ENCODE data around the gene EHD4.

EHD4 gene

DNA sequence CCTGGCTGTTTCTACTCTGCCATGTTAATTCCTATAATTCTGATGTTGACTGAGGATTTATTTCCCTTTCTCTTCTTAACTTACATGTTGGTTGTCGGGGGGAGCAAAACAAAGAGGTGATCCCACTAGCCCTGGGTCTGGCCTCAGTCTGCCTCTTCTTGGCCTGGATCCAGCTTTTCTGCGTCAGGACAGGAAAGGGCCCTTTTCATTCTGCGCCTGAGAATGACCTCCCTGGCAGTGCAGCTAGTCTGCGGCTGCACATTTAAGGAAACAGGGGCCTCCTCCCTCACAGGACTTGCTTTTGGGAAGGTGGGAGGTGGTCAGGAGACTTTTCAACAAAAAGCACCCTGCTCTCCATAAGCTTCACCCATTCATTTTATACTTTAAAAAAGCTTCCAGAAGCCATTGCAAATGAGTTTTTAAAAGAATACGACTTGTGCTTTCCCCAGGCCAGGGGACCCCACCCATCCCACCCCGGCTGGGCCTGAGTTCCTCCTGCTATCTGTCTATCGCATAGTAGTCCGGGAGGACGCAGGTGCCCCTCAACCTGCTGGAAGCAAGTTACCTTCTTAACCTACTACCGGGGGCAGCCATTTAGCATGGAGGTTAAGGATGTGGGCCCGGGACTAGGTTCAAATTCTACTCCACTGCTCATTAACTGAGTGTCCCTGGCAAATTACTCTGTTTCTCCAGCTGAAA, 21.3 kb upstream of the EHD4 start:
- H3K4me3 ChIP-seq (ENCODE audit: low read length): no peak overlapping the region
- peaks cover 2% of the 10 kb centered on the region for H3K4me1 ChIP-seq (ENCODE audit: control insufficient read depth, low read depth, low read length)

DNA sequence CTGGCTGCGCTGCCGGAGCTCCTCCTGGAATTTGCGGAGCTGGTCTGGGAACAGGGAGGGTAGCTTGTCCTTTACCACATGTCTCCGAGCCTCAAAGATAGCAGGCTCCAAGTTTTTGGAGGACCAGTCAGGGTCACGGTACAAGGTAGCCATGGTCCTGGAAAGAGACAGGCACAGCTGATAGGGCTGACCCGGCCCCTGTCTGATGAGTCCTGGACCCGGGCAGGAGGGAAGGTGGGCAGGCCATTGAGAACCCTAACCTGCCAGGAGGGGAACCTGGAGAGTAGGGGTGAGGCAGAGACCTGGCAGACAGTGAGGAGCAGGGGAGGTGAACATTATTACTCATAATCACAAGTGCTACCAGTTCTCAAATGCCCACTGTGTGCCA, 20.4 kb upstream of the EHD4 start:
- H3K27me3 ChIP-seq (ENCODE audit: insufficient read depth, low read length, poor library complexity): no peaks in the 10 kb centered on the region
- no peak overlapping the region for H4K5ac ChIP-seq (ENCODE audit: low read length)
- no peaks in the 10 kb centered on the region for H3K79me2 ChIP-seq (ENCODE audit: control insufficient read depth, insufficient read depth, low read length)
- no peak overlapping the region for H2BK5ac ChIP-seq (ENCODE audit: low read length)
- no peak overlapping the region for H3K23ac ChIP-seq (ENCODE audit: low read length)
- no peak overlapping the region for H3K56ac ChIP-seq (ENCODE audit: low read length)
- H3K18ac ChIP-seq (ENCODE audit: low read length): no peak overlapping the region
- no peak overlapping the region for H3K4ac ChIP-seq (ENCODE audit: low read depth, low read length)
- peaks cover 2% of the 10 kb centered on the region for H3K4me1 ChIP-seq (ENCODE audit: control insufficient read depth, low read depth, low read length)
- H2BK120ac ChIP-seq (ENCODE audit: low read depth, low read length): no peak overlapping the region
- no CpG with 5 or more reads among the region's 7 CpGs for WGBS (ENCODE audit: extremely low coverage, insufficient coverage, low lambda C conversion rate)
- H4K8ac ChIP-seq (ENCODE audit: low read depth, low read length): no peak overlapping the region
- no peak overlapping the region for H3K4me2 ChIP-seq (ENCODE audit: low read length)
- H3K4me3 ChIP-seq (ENCODE audit: low read length): no peak overlapping the region
- H3K9ac ChIP-seq (ENCODE audit: low read length): no peak overlapping the region
- H3K79me1 ChIP-seq (ENCODE audit: low read length): no peaks in the 10 kb centered on the region
- no peak overlapping the region for H2AK5ac ChIP-seq (ENCODE audit: low read length)
- no peak overlapping the region for H2BK15ac ChIP-seq (replicated peaks; ENCODE audit: low read depth)
- DNase-seq: no peak
- no peak overlapping the region for H3K27ac ChIP-seq (ENCODE audit: low read depth, low read length)
- H3K36me3 ChIP-seq (ENCODE audit: control insufficient read depth, insufficient read depth, low read length): no peaks in the 10 kb centered on the region

More for the DNA sequence above, 21.3 kb upstream of the EHD4 start:
- Histone ChIP-seq H3K27me3 (ENCODE audit: insufficient read depth, low read length, poor library complexity) (no peaks in the 10 kb centered on the region), H3K79me2 (ENCODE audit: control insufficient read depth, insufficient read depth, low read length) (no peaks in the 10 kb centered on the region), H3K27ac (ENCODE audit: low read depth, low read length) (no peak overlapping the region), H2AK5ac (ENCODE audit: low read length) (no peak overlapping the region), H3K18ac (ENCODE audit: low read length) (no peak overlapping the region), H3K56ac (ENCODE audit: low read length) (no peak overlapping the region), H3K79me1 (ENCODE audit: low read length) (no peaks in the 10 kb centered on the region), H4K8ac (ENCODE audit: low read depth, low read length) (no peak overlapping the region), H2BK15ac (replicated peaks; ENCODE audit: low read depth) (no peak overlapping the region), H3K9ac (ENCODE audit: low read length) (no peak overlapping the region), H3K23ac (ENCODE audit: low read length) (no peak overlapping the region), H3K4me2 (ENCODE audit: low read length) (no peak overlapping the region), H3K36me3 (ENCODE audit: control insufficient read depth, insufficient read depth, low read length) (no peaks in the 10 kb centered on the region), H4K5ac (ENCODE audit: low read length) (no peak overlapping the region), H3K4ac (ENCODE audit: low read depth, low read length) (no peak overlapping the region), H2BK5ac (ENCODE audit: low read length) (no peak overlapping the region), H2BK120ac (ENCODE audit: low read depth, low read length) (no peak overlapping the region)
- no peak for DNase-seq
- WGBS (ENCODE audit: extremely low coverage, insufficient coverage, low lambda C conversion rate): no CpG with 5 or more reads among the region's 11 CpGs

DNA sequence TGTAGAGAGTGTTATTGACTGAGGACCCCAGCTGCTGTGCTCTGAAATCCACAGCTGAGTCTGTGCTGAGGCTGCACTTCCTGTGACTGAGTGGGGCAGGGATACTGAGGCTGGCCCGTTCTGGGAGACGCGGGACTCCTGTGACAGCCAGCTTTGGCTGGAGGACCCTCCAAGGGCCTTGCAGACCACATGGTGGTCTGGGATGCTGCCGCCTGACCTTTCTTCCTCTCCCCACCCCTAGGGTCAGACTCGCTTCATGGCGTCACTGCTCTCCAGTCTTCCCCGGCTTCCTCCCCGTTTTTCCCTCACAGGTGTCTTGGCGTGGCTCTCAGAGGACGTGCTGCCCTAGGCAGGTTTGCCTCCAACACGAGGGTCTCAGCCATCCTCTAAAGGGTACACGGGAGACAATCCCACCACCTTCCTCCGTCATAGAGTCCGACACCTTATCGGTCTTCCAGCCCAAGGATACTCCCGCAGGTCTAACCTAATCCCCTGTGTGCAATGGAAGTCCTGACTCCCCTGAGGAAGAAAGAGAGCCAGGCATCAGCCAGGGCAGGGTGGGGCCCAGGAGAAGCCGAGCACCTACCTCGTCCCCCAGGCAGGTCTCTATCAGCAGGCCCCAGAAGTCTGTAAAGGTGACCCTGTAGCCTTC, 19.9 kb upstream of the EHD4 start:
- Histone ChIP-seq H3K9ac (ENCODE audit: low read length) (no peak overlapping the region), H3K27me3 (ENCODE audit: insufficient read depth, low read length, poor library complexity) (no peaks in the 10 kb centered on the region), H3K4me3 (ENCODE audit: low read length) (no peak overlapping the region), H4K5ac (ENCODE audit: low read length) (no peak overlapping the region), H3K36me3 (ENCODE audit: control insufficient read depth, insufficient read depth, low read length) (no peaks in the 10 kb centered on the region), H2BK5ac (ENCODE audit: low read length) (no peak overlapping the region), H2BK120ac (ENCODE audit: low read depth, low read length) (no peak overlapping the region), H2AK5ac (ENCODE audit: low read length) (no peak overlapping the region), H3K18ac (ENCODE audit: low read length) (no peak overlapping the region), H3K4ac (ENCODE audit: low read depth, low read length) (no peak overlapping the region), H3K27ac (ENCODE audit: low read depth, low read length) (no peak overlapping the region), H3K79me2 (ENCODE audit: control insufficient read depth, insufficient read depth, low read length) (no peaks in the 10 kb centered on the region), H3K56ac (ENCODE audit: low read length) (no peak overlapping the region), H3K4me2 (ENCODE audit: low read length) (no peak overlapping the region), H3K23ac (ENCODE audit: low read length) (peak overlapping the region; percentile 52), H2BK15ac (replicated peaks; ENCODE audit: low read depth) (no peak overlapping the region), H3K4me1 (ENCODE audit: control insufficient read depth, low read depth, low read length) (peaks cover 2% of the 10 kb centered on the region), H3K79me1 (ENCODE audit: low read length) (no peaks in the 10 kb centered on the region), H4K8ac (ENCODE audit: low read depth, low read length) (no peak overlapping the region)
- no CpG with 5 or more reads among the region's 18 CpGs for WGBS (ENCODE audit: extremely low coverage, insufficient coverage, low lambda C conversion rate)
- DNase-seq: no peak

DNA sequence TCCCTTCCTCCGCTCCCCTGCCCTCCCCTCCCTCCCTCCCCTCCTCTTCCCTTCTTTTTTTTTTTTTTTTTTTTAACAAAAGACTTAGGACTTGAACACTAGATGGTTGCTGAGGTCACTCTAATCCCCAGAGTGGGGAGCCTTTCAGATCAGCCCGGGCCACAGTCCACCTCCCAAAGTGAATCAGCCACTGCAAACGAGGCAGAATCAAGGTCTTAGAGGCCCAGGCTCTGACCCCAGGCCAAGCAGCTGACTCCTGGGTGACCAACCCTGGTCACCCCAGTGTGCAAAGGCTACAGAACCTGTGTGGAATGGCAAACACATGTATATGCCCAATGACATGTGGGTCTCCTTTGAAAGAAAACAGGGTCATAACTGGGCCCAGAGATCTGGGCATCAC, 18.3 kb upstream of the EHD4 start:
- WGBS (ENCODE audit: extremely low coverage, insufficient coverage, low lambda C conversion rate): no CpG with 5 or more reads among the region's 3 CpGs

DNA sequence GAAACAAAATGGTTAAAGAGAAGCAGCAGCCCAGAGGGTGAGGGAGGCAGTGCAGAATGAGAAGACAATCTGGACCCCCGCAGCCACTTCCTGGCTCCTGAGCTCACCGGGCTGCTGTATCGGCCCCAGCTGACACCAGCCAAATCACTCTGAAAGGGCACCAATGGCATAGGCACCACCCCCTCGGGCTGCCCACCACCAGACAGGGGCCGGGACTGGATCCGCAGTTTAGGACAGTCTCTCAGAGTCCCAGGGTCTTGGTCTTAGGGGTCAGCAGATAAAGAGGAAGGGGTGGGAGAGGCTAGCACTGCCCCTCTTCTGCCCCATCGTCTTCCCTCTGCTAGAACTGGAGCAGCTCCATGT, 17.9 kb upstream of the EHD4 start:
- Histone ChIP-seq H3K18ac (ENCODE audit: low read length) (no peak overlapping the region), H2BK5ac (ENCODE audit: low read length) (no peak overlapping the region), H4K8ac (ENCODE audit: low read depth, low read length) (no peak overlapping the region), H3K4me1 (ENCODE audit: control insufficient read depth, low read depth, low read length) (peaks cover 2% of the 10 kb centered on the region), H3K23ac (ENCODE audit: low read length) (no peak overlapping the region), H3K27me3 (ENCODE audit: insufficient read depth, low read length, poor library complexity) (no peaks in the 10 kb centered on the region), H3K27ac (ENCODE audit: low read depth, low read length) (no peak overlapping the region), H3K79me1 (ENCODE audit: low read length) (no peaks in the 10 kb centered on the region), H3K4me3 (ENCODE audit: low read length) (no peak overlapping the region), H3K36me3 (ENCODE audit: control insufficient read depth, insufficient read depth, low read length) (no peaks in the 10 kb centered on the region), H2BK120ac (ENCODE audit: low read depth, low read length) (no peak overlapping the region), H2AK5ac (ENCODE audit: low read length) (no peak overlapping the region), H3K4ac (ENCODE audit: low read depth, low read length) (no peak overlapping the region), H3K56ac (ENCODE audit: low read length) (no peak overlapping the region), H3K4me2 (ENCODE audit: low read length) (no peak overlapping the region), H4K5ac (ENCODE audit: low read length) (no peak overlapping the region), H2BK15ac (replicated peaks; ENCODE audit: low read depth) (no peak overlapping the region), H3K9ac (ENCODE audit: low read length) (no peak overlapping the region), H3K79me2 (ENCODE audit: control insufficient read depth, insufficient read depth, low read length) (no peaks in the 10 kb centered on the region)
- DNase-seq: no peak
- no CpG with 5 or more reads among the region's 7 CpGs for WGBS (ENCODE audit: extremely low coverage, insufficient coverage, low lambda C conversion rate)

More for the DNA sequence above, 18.3 kb upstream of the EHD4 start:
- no peak overlapping the region for H3K4me2 ChIP-seq (ENCODE audit: low read length)
- no peak overlapping the region for H2AK5ac ChIP-seq (ENCODE audit: low read length)
- H3K4ac ChIP-seq (ENCODE audit: low read depth, low read length): no peak overlapping the region
- H3K9ac ChIP-seq (ENCODE audit: low read length): no peak overlapping the region
- no peak overlapping the region for H2BK5ac ChIP-seq (ENCODE audit: low read length)
- no peaks in the 10 kb centered on the region for H3K36me3 ChIP-seq (ENCODE audit: control insufficient read depth, insufficient read depth, low read length)
- no peak overlapping the region for H4K5ac ChIP-seq (ENCODE audit: low read length)
- H4K8ac ChIP-seq (ENCODE audit: low read depth, low read length): no peak overlapping the region
- DNase-seq: no peak
- H3K27ac ChIP-seq (ENCODE audit: low read depth, low read length): no peak overlapping the region
- no peaks in the 10 kb centered on the region for H3K79me1 ChIP-seq (ENCODE audit: low read length)
- no peak overlapping the region for H2BK120ac ChIP-seq (ENCODE audit: low read depth, low read length)
- no peak overlapping the region for H3K56ac ChIP-seq (ENCODE audit: low read length)
- peaks cover 2% of the 10 kb centered on the region for H3K4me1 ChIP-seq (ENCODE audit: control insufficient read depth, low read depth, low read length)
- H2BK15ac ChIP-seq (replicated peaks; ENCODE audit: low read depth): no peak overlapping the region
- no peak overlapping the region for H3K4me3 ChIP-seq (ENCODE audit: low read length)
- H3K27me3 ChIP-seq (ENCODE audit: insufficient read depth, low read length, poor library complexity): no peaks in the 10 kb centered on the region
- no peak overlapping the region for H3K23ac ChIP-seq (ENCODE audit: low read length)
- H3K18ac ChIP-seq (ENCODE audit: low read length): no peak overlapping the region
- no peaks in the 10 kb centered on the region for H3K79me2 ChIP-seq (ENCODE audit: control insufficient read depth, insufficient read depth, low read length)

Data from mesendoderm (in vitro differentiated cells).